ENCODE results near the gene TLX2.
"Not testable (repeated sequence)": the region's sequence is repeated elsewhere in the genome, so short reads cannot be mapped to it uniquely, and the experiment has no call there.

The TLX2 gene

DNA sequence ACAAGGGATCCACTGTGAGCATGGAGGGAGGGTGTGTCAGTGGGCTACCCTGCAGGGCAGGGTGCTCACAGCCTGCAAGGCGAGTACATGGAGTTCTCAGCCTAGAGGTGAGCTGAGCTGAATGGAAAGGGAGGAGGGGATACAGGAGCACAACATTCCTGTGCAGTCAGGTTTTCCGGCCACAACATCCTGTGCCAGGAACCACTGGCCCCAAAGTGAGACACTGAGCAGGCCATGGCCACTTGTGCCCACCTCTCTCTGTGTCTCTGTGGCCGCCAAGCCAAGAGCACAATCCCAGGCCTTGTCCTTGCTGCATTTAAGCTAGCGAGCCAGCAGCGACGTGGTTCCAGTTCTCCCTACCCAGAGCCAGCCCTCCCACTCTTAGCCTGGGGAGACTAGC lies 46.3 kb downstream of the TLX2 start:
- POLR2A ChIA-PET, result interaction anchor here (0.7 kb wide), 1 partner anchor 18 kb away, joined by 3 read pairs; no protein-coding TSS in a partner anchor
- no peaks in the 10 kb centered on the region for H3K4me1 ChIP-seq (ENCODE audit: control insufficient read depth, insufficient read depth, low read length)
- peaks cover 0 to 3% of the 10 kb centered on the region in 2 experiments; a peak in 1 of 3 replicates for H3K36me3 ChIP-seq (ENCODE audit: control insufficient read depth in 2 of 2, insufficient read depth in 1 of 2, low read length in 2 of 2)
- no peaks in the 10 kb centered on the region for H3K9me3 ChIP-seq (ENCODE audit: control insufficient read depth, insufficient read depth, low read depth, low read length)
- TF ChIP-seq ZNF341 (tag by site-specific recombination; IDR thresholded peaks at IDR 0.05; ENCODE audit: low read depth) (no peak), RBAK (tag by site-specific recombination; IDR thresholded peaks at IDR 0.05) (no peak), ZNF426 (tag by site-specific recombination; IDR thresholded peaks at IDR 0.05) (no peak), EGR2 (tag by site-specific recombination; IDR thresholded peaks at IDR 0.05; ENCODE audit: low read depth) (no peak), ZNF560 (tag by site-specific recombination; IDR thresholded peaks at IDR 0.05; ENCODE audit: borderline replicate concordance) (no peak)
- CTCF ChIA-PET, result no interaction called here
- H3K27ac ChIP-seq (ENCODE audit: extremely low read depth, low read depth, low read length), result no peak overlapping the region
- H3K4me3 ChIP-seq (ENCODE audit: low read depth, low read length), result no peak overlapping the region

GRCh38 chr2:74561022-74561421 lies 46.8 kb downstream of the TLX2 start:
- CTCF ChIA-PET; H3K4me1 ChIP-seq (ENCODE audit: control insufficient read depth, insufficient read depth, low read length): not testable (repeated sequence)

GRCh38 chr2:74562126-74562775 lies 48.0 kb downstream of the TLX2 start:
- Histone ChIP-seq H3K27ac (ENCODE audit: extremely low read depth, low read depth, low read length) (no peak overlapping the region), H3K36me3 (ENCODE audit: control insufficient read depth in 2 of 2, insufficient read depth in 1 of 2, low read length in 2 of 2) (no peaks in the 10 kb centered on the region), H3K4me3 (ENCODE audit: low read depth, low read length) (no peak overlapping the region), H3K9me3 (ENCODE audit: control insufficient read depth, insufficient read depth, low read depth, low read length) (no peaks in the 10 kb centered on the region), H3K4me1 (ENCODE audit: control insufficient read depth, insufficient read depth, low read length) (no peaks in the 10 kb centered on the region)
- POLR2A ChIA-PET, result no interaction called here
- CTCF ChIA-PET, result no interaction called here
- TF ChIP-seq YY2 (tag by site-specific recombination; IDR thresholded peaks at IDR 0.05), result no peak
- TF ChIP-seq ZNF132 (tag by site-specific recombination; IDR thresholded peaks at IDR 0.05; ENCODE audit: borderline replicate concordance), result no peak
- no peak for TF ChIP-seq ZNF280C (tag by site-specific recombination; IDR thresholded peaks at IDR 0.05)
- TF ChIP-seq ZBTB17 (tag by site-specific recombination; IDR thresholded peaks at IDR 0.05), result 0 out of 2 replicates have a peak, but pooled peaks have one; percentile 5

More at GRCh38 chr2:74561022-74561421, 46.8 kb downstream of the TLX2 start:
- peak; percentile 39; the same call in 1 of the 2 replicates for TF ChIP-seq EGR2 (tag by site-specific recombination; IDR thresholded peaks at IDR 0.05; ENCODE audit: low read depth)
- peak; percentile 19; the same call in 1 of the 2 replicates for TF ChIP-seq ZFHX2 (tag by site-specific recombination; conservative IDR thresholded peaks at IDR 0.05)
- POLR2A ChIA-PET, result interaction anchor here (0.7 kb wide), 1 partner anchor 18 kb away, joined by 3 read pairs; no protein-coding TSS in a partner anchor
- H3K4me3 ChIP-seq (ENCODE audit: low read depth, low read length); H3K27ac ChIP-seq (ENCODE audit: extremely low read depth, low read depth, low read length); H3K36me3 ChIP-seq (ENCODE audit: control insufficient read depth in 2 of 2, insufficient read depth in 1 of 2, low read length in 2 of 2); H3K9me3 ChIP-seq (ENCODE audit: control insufficient read depth, insufficient read depth, low read depth, low read length): not testable (repeated sequence)

DNA sequence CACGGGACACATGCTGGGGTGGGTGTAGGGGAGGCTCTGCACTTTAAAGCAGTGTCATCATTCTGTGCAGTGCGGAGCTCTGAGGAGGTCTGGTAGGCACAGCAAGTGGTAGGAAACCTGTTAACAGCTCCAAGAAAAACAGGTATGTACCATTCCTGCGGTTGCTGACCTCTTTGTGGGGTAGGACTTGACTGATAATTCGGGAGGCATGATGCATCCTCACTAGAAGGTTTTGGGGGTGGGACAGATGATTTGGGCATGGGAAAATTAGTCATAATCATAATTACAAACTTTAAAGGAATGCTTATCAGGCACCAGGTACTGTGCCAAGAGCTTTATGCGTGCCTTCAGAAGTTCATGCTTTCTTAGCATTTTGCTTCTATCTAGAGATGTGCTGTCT lies 50.0 kb downstream of the TLX2 start:
- H3K9me3 ChIP-seq (ENCODE audit: control insufficient read depth, insufficient read depth, low read depth, low read length), result no peaks in the 10 kb centered on the region
- CTCF ChIA-PET, result no interaction called here
- POLR2A ChIA-PET, result no interaction called here
- no peak overlapping the region for H3K4me3 ChIP-seq (ENCODE audit: low read depth, low read length)
- no peaks in the 10 kb centered on the region for H3K4me1 ChIP-seq (ENCODE audit: control insufficient read depth, insufficient read depth, low read length)
- no peak overlapping the region for H3K27ac ChIP-seq (ENCODE audit: extremely low read depth, low read depth, low read length)
- no peaks in the 10 kb centered on the region for H3K36me3 ChIP-seq (ENCODE audit: control insufficient read depth in 2 of 2, insufficient read depth in 1 of 2, low read length in 2 of 2)
- TF ChIP-seq ZNF664 (tag by site-specific recombination; IDR thresholded peaks at IDR 0.05) (no peak), OVOL3 (tag by site-specific recombination; IDR thresholded peaks at IDR 0.05) (no peak), ZNF391 (tag by site-specific recombination; IDR thresholded peaks at IDR 0.05; ENCODE audit: borderline replicate concordance, low read depth) (no peak), SCRT2 (tag by site-specific recombination; IDR thresholded peaks at IDR 0.05) (peak; percentile 68), ZIC2 (tag by site-specific recombination; IDR thresholded peaks at IDR 0.05) (peak; percentile 27; the same call in 1 of the 2 replicates), SCRT1 (tag by site-specific recombination; IDR thresholded peaks at IDR 0.05; ENCODE audit: borderline replicate concordance) (no peak), GLIS1 (tag by site-specific recombination; IDR thresholded peaks at IDR 0.05) (peak; percentile 97), INSM2 (tag by site-specific recombination; IDR thresholded peaks at IDR 0.05) (no peak), ZNF112 (tag by site-specific recombination; IDR thresholded peaks at IDR 0.05) (no peak)
- TF ChIP-seq, protein P1, sequence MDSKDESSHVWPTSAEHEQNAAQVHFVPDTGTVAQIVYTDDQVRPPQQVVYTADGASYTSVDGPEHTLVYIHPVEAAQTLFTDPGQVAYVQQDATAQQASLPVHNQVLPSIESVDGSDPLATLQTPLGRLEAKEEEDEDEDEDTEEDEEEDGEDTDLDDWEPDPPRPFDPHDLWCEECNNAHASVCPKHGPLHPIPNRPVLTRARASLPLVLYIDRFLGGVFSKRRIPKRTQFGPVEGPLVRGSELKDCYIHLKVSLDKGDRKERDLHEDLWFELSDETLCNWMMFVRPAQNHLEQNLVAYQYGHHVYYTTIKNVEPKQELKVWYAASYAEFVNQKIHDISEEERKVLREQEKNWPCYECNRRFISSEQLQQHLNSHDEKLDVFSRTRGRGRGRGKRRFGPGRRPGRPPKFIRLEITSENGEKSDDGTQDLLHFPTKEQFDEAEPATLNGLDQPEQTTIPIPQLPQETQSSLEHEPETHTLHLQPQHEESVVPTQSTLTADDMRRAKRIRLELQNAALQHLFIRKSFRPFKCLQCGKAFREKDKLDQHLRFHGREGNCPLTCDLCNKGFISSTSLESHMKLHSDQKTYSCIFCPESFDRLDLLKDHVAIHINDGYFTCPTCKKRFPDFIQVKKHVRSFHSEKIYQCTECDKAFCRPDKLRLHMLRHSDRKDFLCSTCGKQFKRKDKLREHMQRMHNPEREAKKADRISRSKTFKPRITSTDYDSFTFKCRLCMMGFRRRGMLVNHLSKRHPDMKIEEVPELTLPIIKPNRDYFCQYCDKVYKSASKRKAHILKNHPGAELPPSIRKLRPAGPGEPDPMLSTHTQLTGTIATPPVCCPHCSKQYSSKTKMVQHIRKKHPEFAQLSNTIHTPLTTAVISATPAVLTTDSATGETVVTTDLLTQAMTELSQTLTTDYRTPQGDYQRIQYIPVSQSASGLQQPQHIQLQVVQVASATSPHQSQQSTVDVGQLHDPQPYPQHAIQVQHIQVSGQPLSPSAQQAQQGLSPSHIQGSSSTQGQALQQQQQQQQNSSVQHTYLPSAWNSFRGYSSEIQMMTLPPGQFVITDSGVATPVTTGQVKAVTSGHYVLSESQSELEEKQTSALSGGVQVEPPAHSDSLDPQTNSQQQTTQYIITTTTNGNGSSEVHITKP (tag by site-specific recombination; IDR thresholded peaks at IDR 0.05), result peak; percentile 40

Data from HEK293 (cell line).